Measurements from ENCODE around the gene UPK1B. TPM values are rescaled to one million over a fixed set of nuclear protein-coding genes. Genes with fewer than 3 reads are reported as not detected.

Gene UPK1B
- total RNA-seq, 6 experiments from 2014 or later, result 0.20 TPM; not detected in 5

- Histone ChIP-seq H3K9me3 (no peaks in the 10 kb centered on the region), H3K27ac (no peak overlapping the region), H3K36me3 (peaks cover 3 to 52% (median 13%) of the 10 kb centered on the region in 4 donors), H3K27me3 (no peaks in the 10 kb centered on the region), H3K4me1 (no peaks in the 10 kb centered on the region), H3K4me3 (no peak overlapping the region)
- no peak for DNase-seq
- ATAC-seq, result no peak
- 62% methylated on average over 6 of the region's 6 CpGs for WGBS (ENCODE audit: insufficient coverage, low coverage, low lambda C conversion rate, missing lambda C conversion rate)
- intact Hi-C loops (cut with DNase I), result no loop called here
- TF ChIP-seq POLR2A (IDR thresholded peaks at IDR 0.05) (no peak), CTCF (IDR thresholded peaks at IDR 0.05) (no peak)
Observed at GRCh38 chr3:119211803-119212202, 38.4 kb downstream of the UPK1B start.

GRCh38 chr3:119219069-119219468, 45.7 kb downstream of the UPK1B start:
- Histone ChIP-seq H3K4me1 (peaks cover 0 to 9% (median 0%) of the 10 kb centered on the region in 4 donors), H3K27me3 (no peaks in the 10 kb centered on the region), H3K36me3 (peaks cover 0 to 64% (median 27%) of the 10 kb centered on the region in 4 donors), H3K4me3 (no peak overlapping the region), H3K9me3 (no peaks in the 10 kb centered on the region), H3K27ac (no peak overlapping the region)
- 86% methylated on average over 1 of the region's 4 CpGs for WGBS (ENCODE audit: insufficient coverage, low coverage, low lambda C conversion rate, missing lambda C conversion rate)
- no peak for ATAC-seq
- intact Hi-C loops (cut with DNase I), result no loop called here
- TF ChIP-seq CTCF (IDR thresholded peaks at IDR 0.05) (no peak), POLR2A (IDR thresholded peaks at IDR 0.05) (no peak)
- no peak for DNase-seq

GRCh38 chr3:119220198-119220597, 46.8 kb downstream of the UPK1B start:
- DNase-seq, result no peak
- Histone ChIP-seq H3K4me3 (no peak overlapping the region), H3K36me3 (peaks cover 0 to 53% (median 25%) of the 10 kb centered on the region in 4 donors), H3K27me3 (no peaks in the 10 kb centered on the region), H3K9me3 (no peaks in the 10 kb centered on the region), H3K4me1 (peaks cover 0 to 9% (median 0%) of the 10 kb centered on the region in 4 donors), H3K27ac (no peak overlapping the region)
- intact Hi-C loops (cut with DNase I), result no loop called here
- 89% methylated on average over 6 of the region's 7 CpGs for WGBS (ENCODE audit: insufficient coverage, low coverage, low lambda C conversion rate, missing lambda C conversion rate)
- TF ChIP-seq CTCF (IDR thresholded peaks at IDR 0.05), result no peak
- TF ChIP-seq POLR2A (IDR thresholded peaks at IDR 0.05), result no peak
- ATAC-seq, result no peak

GRCh38 chr3:119220970-119221667, 47.7 kb downstream of the UPK1B start:
- DNase-seq (no peak), ATAC-seq (peak; percentile 24 to 75 (median 52))
- no peaks in the 10 kb centered on the region for H3K27me3 ChIP-seq
- H3K27ac ChIP-seq, result no peak overlapping the region
- H3K9me3 ChIP-seq, result no peaks in the 10 kb centered on the region
- peaks cover 0 to 9% (median 0%) of the 10 kb centered on the region in 4 donors for H3K4me1 ChIP-seq
- WGBS (ENCODE audit: insufficient coverage, low coverage, low lambda C conversion rate, missing lambda C conversion rate), result 27% methylated on average over 2 of the region's 3 CpGs
- no peak overlapping the region for H3K4me3 ChIP-seq
- TF ChIP-seq CTCF (IDR thresholded peaks at IDR 0.05) (no peak), POLR2A (IDR thresholded peaks at IDR 0.05) (no peak)
- peaks cover 0 to 50% (median 22%) of the 10 kb centered on the region in 4 donors for H3K36me3 ChIP-seq
- intact Hi-C loops (cut with DNase I), result no loop called here
